GM11168 (cell line): ENCODE results near the gene KCNQ1.

ENCODE experiments used
- in situ Hi-C: fragments of 300-500 bp; cut with MboI; formaldehyde crosslinking; loops from one replicate; pipeline ENCODE4 v1.12.0; 2022; ENCODE audit warnings: low sequenced_read_pairs; ENCODE audit not compliant: unreplicated experiment

Gene KCNQ1

DNA sequence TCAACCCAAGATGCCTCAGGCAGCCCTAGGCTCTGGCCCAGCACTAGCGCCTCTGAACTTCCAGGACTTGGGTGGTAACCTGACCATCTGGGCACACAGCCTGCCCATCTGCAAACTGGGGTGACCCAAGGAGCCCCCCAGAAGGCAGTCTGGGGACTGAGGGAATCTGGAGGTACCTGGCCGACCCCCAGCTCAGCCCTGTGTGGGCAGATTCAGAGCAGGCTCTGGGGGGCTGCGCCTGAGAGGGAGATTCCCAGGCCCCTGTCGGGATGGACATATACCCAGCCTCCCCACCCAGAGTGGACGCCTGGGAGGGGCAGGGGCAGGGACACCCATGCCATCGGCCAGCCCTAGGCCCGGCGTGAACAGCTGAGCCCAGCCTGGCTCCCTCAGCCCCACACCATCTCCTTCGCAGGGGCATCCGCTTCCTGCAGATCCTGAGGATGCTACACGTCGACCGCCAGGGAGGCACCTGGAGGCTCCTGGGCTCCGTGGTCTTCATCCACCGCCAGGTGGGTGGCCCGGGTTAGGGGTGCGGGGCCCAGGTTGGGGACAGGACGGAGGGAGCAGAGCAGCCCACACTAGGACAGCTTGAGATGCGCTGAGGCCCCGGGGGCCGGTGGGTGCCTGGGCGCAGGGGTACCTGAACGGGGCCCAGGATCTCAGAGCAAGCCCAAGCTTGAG is 126.9 kb downstream of the KCNQ1 start:
- in situ Hi-C loops, result loop anchor here (10.0 kb wide), 1 partner anchor 183 kb away; no protein-coding TSS in a partner anchor

DNA sequence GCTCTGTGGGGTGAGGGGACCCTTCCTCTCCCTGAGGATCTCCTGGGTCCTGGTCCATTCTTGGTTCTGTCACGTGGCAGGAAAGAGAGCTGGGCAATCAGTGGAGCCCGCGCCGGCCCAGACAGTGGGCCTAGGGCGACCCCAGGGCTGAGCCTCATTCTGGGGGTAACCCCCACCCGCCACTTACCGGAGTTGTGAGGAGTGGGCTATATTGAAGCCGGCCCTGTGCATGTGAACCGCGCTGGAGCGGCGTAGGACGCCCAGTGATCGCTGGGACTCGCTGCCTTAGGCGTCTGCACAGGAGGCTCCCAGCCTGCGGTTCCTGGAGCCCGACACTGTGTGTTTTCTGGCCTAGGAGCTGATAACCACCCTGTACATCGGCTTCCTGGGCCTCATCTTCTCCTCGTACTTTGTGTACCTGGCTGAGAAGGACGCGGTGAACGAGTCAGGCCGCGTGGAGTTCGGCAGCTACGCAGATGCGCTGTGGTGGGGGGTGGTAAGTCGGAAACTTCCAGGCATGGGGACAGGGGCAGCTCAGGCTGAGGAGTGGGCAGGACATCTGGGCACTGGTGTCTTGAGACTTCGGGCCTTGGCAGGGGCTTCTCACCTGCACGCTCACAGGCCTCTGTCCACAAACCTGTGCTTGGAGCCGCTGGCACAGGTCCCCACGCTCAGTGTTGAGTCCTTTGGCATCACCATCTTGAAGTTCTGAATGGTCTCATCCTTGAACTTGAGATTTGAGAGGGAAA is 127.9 kb downstream of the KCNQ1 start:
- in situ Hi-C loops, result loop anchor here (10.0 kb wide), 1 partner anchor 182 kb away; no protein-coding TSS in a partner anchor

DNA sequence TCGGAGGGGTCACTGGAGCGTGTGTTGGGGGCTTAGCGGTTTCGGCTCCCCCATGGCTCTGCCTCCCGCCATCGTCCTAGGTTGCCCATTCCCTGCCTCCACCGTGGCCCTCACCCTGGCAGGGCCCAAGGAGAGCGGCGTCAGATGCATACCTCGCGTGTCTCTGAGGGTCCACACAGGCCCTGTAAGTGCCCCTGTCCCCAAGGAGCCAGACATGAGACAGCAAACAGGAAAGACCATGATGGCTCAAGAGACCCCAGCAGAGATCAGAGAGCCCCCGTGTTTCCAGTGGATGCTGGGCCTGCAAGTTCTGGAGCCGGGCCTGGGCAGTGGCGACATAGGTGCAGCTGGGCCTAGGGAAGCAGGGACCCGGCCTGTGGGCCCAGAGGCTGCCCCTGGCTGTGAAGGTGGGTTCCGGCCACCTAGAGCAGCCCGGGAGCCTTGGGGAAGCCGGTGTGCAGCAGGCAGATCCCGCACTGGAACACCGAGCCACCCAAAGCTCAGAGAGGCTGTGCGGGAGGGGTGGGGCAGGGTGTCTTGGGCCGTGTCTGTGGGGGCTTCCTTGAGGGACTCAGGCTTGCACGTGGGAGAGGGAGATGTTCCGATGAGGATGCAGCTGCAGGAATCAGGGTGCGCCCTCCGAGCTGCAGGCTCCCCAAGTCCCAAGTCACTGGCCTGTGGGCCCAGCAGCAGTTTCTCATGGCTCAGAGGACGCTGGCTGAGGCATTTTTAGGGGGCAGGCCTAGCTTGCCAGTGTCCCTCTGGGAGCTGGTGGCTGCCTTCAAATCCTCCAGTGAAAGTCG is 128.6 kb downstream of the KCNQ1 start:
- in situ Hi-C loops, result loop anchor here (10.0 kb wide), 1 partner anchor 181 kb away; no protein-coding TSS in a partner anchor

DNA sequence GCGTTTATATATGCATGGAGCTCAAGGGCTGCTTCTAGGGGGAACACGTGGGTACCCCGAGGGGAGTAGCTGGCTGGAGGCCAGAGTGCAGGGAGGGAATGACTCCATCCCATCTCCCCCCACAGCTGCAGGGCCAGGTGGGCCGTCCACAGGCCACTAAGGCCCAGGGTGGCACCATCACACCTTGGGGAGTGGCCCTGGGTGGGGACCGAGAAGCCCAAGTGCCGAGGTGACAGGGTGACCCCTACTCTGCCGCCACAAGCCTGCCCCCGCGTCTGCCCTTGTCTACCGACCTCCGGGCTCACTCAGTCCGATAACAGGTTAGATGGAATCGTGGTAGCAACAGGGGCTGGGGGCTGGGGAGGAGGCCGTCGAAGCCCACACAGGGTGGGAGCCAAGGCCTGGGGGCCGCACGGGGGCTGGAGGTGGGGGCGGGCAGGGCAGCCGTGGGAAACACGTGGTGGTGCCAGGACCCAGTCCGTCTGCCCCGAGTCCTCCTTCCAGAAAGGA is 129.3 kb downstream of the KCNQ1 start:
- in situ Hi-C loops, result loop anchor here (10.0 kb wide), 1 partner anchor 181 kb away; no protein-coding TSS in a partner anchor

DNA sequence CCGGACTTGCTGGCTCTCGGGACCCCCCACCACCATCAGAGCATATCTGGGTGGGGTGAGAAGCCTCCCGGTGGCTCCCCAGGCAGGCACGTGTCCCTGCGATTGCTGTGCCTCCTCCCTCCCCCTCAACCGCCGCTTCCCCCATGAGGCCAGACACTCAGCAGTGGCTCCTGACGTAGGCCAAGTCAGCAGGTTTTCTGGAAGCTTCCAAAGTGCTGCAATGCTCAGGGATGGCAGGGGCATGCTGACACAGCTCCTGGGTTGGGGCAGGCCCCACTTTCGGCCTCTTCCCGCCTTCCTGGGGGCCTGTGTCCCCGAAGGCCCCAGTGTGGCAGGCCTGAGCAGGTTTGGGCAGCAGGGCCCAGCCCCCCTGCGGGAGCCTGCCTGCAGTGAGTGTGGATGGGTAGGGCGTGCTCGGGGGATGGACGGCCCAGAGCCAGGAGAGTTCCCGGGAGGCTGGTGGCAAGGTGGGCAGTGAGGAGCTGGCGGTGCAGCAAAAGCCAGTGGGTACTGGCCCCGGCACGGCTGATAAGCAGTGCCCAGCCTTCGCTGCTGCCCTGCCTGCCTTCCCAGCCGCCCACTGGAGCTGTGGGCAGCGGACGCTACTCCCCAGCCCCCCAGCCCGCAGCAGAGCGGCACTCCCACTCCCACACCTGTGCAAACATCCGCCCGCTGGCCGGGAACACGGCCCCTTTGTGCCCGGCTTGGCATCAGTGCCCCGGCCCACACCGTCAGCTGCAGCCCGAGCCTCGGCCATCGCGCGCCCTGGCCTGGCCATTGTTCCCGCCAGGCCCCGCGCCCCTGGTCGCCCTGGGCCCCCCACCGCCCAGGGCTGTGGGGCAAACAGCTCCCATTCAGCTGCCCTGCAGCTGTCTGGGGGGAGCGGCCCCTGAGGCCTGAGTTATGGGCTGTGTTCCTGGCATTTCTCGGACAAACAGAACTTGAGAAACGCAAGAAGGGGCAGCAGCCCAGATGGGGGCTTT is 130.0 kb downstream of the KCNQ1 start:
- in situ Hi-C loops, result loop anchor here (10.0 kb wide), 1 partner anchor 180 kb away; no protein-coding TSS in a partner anchor

DNA sequence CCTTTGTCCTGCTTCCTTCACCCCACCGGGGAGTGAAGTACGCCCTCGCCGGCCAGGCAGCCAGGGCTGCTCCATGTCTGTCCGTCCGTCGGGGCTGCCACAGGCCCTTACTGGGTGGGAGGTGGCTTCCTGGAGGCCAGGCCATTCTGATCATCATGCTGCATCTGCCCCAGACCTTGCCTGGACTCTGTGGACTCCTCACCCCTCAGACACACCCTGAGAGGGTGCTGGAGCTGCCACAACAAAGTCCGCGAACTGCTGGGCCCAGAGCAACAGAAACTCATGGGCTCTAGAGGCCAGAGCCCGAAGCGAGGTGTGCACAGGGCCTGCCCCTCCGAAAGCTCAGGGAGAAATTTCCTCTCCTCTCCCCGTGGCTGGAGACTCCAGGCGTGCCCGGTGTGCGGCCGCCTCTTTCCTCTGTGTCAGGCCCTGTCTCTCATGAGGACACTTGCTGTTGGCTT is 130.8 kb downstream of the KCNQ1 start:
- in situ Hi-C loops, result loop anchor here (10.0 kb wide), 1 partner anchor 179 kb away; no protein-coding TSS in a partner anchor

DNA sequence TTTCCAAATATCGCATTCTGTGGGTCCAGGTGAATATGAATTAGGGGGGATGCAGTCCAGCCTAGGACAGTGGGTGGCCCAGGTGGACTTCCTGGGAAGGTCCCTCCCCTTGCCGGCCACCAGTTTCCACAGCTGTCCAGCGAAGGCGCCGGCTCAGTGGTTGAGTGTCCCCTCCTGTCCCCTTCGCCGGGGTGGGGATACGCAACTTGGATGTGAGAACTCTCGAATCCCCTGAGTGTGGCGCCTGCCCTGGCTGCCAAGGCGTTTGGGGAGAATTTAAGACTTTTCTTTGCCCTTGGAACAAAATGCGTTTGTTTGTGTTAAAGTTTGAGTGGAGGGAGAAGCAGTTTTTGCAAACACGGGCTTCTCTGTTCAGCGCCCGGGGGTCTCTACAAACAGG is 131.3 kb downstream of the KCNQ1 start:
- in situ Hi-C loops, result loop anchor here (10.0 kb wide), 1 partner anchor 179 kb away; no protein-coding TSS in a partner anchor

DNA sequence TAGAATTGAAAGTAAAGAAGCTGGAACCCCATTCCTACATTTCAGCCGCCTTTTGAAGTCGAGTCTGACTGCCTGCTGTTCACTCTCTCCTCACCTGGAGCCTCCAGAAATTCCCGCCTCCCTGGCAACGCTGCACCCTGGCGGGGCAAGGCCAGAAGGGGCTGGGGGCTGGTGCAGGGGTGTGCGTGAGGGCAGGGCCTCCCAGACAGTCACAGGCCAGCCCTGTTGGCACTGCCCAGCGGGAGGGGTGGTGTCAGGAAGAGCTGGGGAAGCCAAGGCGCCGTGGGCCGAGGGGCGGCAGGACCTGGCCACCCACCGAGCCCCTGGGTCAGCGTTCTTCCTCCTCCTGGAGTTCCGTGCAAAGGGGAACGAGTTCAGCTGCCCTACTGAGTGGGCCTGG is 131.7 kb downstream of the KCNQ1 start:
- in situ Hi-C loops, result loop anchor here (10.0 kb wide), 1 partner anchor 178 kb away; no protein-coding TSS in a partner anchor

DNA sequence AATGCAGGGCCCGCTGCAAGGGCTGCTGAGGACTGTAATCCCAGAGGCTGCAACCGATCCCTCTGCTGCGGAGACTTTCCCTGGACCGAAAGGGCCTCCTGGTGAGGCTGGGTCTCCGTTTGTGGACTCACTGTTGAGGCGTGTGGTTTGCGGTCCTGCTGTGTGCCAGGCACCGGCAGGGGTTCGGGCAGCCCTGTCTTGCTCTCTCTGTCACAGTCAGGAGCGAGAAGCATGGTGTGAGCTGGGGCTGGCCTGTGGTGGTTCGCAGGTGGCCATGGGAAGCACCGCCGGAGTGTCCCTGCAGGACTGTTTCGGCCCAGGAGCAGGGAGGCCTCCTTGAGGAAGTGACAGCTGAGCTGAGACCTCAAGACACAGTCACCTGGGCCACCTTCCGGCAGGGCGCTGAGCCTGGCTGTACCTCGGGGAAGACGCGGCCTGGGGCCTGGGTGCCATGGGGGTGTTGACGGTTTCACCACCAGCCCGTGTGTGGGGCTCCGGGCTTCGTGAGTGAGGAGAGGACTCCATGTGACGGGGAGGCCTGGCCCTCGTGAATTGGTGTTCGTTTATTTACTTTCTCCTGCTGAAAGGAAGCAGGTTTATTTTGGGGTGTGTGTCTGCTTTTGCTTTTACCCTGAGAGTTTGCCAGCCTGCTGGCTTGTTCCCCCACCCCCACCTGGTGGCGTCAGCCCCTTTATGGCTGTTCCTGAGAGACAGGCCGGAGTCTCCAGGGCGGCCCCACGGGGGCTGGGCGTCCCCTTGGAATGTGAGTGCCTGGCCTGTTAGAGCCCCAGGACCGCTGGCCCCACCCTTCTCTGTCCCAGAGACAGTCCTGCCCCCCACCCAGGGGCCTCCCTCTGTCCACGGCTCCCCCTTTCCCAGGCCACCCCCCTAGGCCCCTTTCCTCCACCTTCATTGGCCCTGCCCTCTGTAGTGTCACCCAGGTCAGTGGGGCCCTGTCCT is 132.5 kb downstream of the KCNQ1 start:
- in situ Hi-C loops, result loop anchor here (10.0 kb wide), 1 partner anchor 177 kb away; no protein-coding TSS in a partner anchor

DNA sequence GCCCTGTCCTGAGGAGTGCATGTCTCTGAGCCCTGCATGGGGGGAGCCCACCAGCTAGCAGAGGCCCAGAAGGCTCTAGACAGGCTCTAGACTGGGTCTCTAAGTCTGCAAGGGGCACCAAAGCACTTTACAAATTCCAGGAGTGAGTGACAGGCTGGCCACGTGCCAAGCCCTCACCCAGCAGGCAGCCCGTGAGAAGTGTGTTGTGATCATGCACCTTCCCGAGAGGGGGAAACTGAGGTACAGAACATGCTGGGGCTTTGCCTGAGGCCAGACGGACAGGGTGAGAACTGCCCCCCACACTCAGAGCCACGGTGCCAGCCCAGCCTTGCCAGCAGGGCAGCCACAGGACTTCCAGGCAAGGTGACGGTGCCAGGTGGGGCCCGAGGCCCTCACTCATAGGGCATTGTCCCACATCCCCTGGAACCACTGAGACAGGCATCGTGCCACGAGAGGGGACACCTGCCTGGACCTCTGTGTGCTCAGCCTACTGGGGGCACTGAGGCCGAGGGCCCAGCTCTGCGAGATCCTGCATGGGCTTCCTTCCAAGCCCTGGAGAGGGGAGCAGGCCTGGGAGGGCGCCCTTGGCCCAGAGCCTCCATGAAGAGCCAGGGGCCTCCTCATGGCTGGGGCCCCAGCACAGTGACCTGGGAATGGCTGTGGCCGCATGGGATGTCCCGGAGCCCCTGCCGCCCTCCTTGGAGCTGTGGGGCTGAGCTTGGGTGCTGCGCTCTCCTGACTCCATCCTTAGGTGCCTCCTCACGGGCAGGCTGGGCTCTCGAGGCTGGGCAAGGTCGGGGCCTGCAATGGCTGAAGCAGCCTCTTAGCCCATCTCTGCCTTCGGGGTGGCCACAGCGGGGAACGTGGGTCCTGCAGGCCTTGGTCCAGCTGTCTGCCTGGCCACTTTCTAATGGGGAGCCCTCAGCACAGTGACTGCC is 133.5 kb downstream of the KCNQ1 start:
- in situ Hi-C loops, result loop anchor here (10.0 kb wide), 1 partner anchor 177 kb away; no protein-coding TSS in a partner anchor

DNA sequence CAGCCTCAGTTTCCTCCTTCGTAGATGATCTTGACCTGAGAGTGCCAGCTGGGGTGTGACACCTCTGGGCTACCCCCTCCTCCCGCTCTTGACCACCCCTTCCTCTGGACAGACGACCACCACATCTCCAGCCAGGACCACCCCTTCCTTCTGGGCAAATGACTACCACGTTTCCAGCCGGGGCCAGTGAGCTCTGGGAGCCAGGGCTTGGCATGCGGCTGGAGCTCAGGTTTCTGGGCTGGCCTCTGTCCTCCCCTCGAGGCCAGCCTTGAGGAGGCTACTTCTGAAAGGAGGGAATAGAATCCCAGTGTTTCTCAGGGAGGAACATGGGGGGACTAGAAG is 134.1 kb downstream of the KCNQ1 start:
- in situ Hi-C loops, result loop anchor here (10.0 kb wide), 1 partner anchor 176 kb away; no protein-coding TSS in a partner anchor

DNA sequence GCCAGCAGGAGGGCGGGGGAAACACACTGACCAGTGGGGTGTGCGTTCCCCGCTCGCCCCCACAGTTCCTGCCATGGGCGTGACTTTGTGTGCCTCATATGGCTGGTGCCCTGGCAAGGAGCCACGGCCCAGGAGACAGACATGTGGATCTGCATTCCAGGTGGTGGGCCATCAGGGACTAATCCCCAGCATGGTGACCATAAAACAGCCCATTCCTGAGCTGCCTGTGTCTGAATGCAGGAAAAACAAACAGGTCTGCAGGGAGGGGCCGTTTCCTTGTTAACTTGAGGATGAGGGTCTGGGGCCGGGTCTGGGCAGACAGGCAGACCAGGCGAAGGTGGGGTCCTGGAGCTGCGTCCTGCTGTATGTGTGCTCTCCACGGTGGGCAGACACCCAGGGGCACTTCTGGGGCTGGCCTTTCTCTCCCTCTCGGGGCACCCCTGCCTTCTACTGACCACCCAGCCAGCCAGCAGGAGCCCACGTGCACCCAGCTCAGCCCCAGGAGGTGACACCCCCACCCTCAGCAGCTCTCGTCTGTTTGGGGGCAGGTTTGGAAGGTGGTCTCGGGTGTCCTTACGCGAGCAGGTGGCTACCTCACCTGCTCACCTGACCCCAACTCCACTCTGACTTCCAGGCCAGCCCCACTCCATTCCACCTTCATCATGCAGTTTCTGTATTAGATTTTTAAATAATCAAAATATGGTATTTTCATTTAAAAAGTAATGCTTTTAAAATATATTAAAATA is 134.7 kb downstream of the KCNQ1 start:
- in situ Hi-C loops, result loop anchor here (10.0 kb wide), 1 partner anchor 175 kb away; no protein-coding TSS in a partner anchor

DNA sequence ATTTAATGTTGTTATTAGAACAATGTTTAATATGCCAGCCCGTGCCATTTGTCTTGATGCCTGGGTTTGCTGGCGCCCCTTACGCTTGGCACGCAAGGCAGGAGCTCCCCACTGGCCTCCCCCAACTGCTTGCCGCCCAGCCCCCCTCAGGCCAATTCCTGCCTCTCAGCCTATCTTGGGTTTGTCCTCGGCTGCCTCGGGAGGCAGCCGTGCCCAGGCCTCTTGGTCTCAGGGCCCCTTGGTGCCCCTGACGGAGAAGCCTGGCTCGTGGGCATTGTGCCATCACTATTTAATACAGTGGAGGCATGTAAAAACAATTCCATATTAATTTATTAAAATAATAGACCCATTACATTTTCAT is 135.2 kb downstream of the KCNQ1 start:
- in situ Hi-C loops, result no loop called here

DNA sequence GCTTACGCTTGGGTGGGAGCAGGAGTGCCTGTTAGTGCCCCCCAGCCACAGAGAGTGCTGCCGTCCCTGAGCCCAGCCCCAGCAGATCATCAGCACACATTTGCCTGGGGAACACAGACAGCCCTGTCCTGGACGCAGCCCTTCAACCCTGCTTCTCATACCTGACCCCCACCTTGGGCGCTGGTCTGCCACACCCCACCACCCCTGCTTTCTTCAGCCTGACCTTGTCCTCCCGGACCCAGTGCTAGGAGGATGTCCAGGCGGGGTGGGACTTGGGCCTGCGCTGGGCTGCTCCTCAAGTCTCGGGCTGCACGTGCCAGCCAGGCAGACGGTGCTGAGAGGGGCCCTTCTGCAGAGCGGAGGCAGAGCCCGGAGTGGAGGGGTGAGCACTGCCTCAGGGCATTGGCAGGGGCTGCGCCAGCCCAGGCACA is 135.8 kb downstream of the KCNQ1 start:
- in situ Hi-C loops, result no loop called here

DNA sequence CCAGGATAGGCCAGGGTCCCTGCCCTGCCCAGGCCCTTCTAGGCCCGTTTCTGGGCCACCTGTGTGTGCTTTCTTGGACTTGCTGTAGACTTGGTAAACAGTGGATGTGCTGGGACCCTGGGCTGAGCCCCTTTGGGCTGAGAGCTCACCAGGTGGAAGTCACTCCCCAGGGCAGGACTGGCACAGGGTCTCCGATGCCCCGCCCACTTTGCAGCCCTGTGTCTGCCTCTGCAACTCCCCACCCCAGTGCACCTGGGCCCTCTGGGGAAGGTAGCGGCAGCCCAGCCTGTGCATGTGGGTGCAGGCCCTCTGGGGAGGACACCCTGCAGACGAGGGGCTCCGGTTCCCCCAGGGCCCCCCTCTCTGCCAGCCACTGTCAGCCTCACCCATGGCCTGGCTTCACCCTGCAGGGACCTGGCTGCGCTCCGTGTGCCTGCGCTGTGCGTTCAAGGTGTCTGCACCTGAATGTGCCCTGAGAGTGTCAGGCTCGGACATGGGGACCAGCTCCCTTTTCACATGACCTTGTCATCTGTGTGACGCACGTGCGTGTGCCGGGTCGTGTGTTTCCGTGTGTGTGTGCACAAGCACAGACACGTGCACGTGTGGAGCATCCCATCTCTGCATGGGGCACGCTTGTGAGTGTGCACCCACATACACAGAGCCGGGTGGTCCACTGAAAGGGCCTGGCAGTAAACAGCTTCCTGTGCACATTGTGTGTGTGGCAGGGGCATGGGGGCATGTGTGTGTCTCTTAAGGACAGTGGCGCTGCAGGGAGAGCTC is 136.5 kb downstream of the KCNQ1 start:
- in situ Hi-C loops, result no loop called here
